ENCODE data around the gene ZNF697.

DNA sequence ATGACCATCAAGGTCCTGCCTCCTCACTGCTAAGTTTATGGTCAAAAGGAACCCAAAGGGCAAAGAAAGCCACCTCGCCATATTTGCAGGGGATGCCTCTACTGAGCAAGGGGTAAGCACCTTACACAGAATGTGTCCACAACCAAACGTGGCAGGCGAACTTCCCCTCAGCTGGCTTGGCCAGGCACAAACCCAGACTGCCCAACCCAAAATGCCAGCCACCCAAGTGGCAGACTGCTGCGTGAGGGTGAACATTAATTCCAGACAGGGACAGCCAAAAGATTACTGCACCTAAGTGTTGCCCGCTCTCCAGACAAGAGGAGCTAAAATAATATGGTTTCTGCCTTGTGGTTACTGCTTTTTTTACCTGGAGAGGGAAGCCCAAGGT is 16.0 kb downstream of the ZNF697 start:
- TF ChIP-seq, protein P1, sequence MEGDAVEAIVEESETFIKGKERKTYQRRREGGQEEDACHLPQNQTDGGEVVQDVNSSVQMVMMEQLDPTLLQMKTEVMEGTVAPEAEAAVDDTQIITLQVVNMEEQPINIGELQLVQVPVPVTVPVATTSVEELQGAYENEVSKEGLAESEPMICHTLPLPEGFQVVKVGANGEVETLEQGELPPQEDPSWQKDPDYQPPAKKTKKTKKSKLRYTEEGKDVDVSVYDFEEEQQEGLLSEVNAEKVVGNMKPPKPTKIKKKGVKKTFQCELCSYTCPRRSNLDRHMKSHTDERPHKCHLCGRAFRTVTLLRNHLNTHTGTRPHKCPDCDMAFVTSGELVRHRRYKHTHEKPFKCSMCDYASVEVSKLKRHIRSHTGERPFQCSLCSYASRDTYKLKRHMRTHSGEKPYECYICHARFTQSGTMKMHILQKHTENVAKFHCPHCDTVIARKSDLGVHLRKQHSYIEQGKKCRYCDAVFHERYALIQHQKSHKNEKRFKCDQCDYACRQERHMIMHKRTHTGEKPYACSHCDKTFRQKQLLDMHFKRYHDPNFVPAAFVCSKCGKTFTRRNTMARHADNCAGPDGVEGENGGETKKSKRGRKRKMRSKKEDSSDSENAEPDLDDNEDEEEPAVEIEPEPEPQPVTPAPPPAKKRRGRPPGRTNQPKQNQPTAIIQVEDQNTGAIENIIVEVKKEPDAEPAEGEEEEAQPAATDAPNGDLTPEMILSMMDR (IDR thresholded peaks at IDR 0.05; ENCODE audit: insufficient read depth, low read length, poor library complexity, severe bottlenecking) = no peak
- TF ChIP-seq EZH2phosphoT487 (conservative IDR thresholded peaks at IDR 0.05; ENCODE audit: low read length) = no peak

Data from SU-DHL-6 (cell line).